ENCODE data around the gene GABPA.
A peak's percentile ranks its signal among the peaks of the same experiment; 100 is the strongest.
"Not testable (repeated sequence)": the region's sequence is repeated elsewhere in the genome, so short reads cannot be mapped to it uniquely, and the experiment has no call there.

Gene GABPA

GRCh38 chr21:25700741-25701140 is 34.0 kb upstream of the GABPA start:
- DNase-seq (ENCODE audit: extremely low spot score): no peak
- TF ChIP-seq CTCF (IDR thresholded peaks at IDR 0.05; ENCODE audit: control extremely low read depth, extremely low read depth, low read depth, missing control alignments): no peak
- POLR2A ChIA-PET: no interaction called here
- CTCF ChIA-PET: interaction anchor here (1.0 to 2.6 kb wide), 7 partner anchors 9 to 92 kb away, joined by 3 to 16 read pairs (median 4); no protein-coding TSS in a partner anchor

GRCh38 chr21:25701529-25701928 is 33.2 kb upstream of the GABPA start:
- CTCF ChIA-PET: interaction anchor here (1.0 to 2.6 kb wide), 5 partner anchors 10 to 93 kb away, joined by 3 to 16 read pairs (median 4); no protein-coding TSS in a partner anchor

GRCh38 chr21:25708467-25709065 is 26.2 kb upstream of the GABPA start:
- ChIA-PET POLR2A (no interaction called here), CTCF (interaction anchor here (0.8 to 2.5 kb wide), 19 partner anchors 10 to 323 kb away, joined by 3 to 26 read pairs (median 5); no protein-coding TSS in a partner anchor)
- peak; percentile 71 for TF ChIP-seq CTCF (IDR thresholded peaks at IDR 0.05; ENCODE audit: control extremely low read depth, extremely low read depth, low read depth, missing control alignments)
- peak; percentile 52 for DNase-seq (ENCODE audit: extremely low spot score)

More at GRCh38 chr21:25701529-25701928, 33.2 kb upstream of the GABPA start:
- POLR2A ChIA-PET: no interaction called here
- DNase-seq (ENCODE audit: extremely low spot score): no peak
- TF ChIP-seq CTCF (IDR thresholded peaks at IDR 0.05; ENCODE audit: control extremely low read depth, extremely low read depth, low read depth, missing control alignments): no peak

- POLR2A ChIA-PET: no interaction called here
- DNase-seq (ENCODE audit: extremely low spot score): no peak
- CTCF ChIA-PET: interaction anchor here (0.9 to 5.9 kb wide), 3 partner anchors 9 to 102 kb away, joined by 3 to 24 read pairs (median 4); no protein-coding TSS in a partner anchor
- no peak for TF ChIP-seq CTCF (IDR thresholded peaks at IDR 0.05; ENCODE audit: control extremely low read depth, extremely low read depth, low read depth, missing control alignments)
Observed at GRCh38 chr21:25709684-25710265, 25.0 kb upstream of the GABPA start.

DNA sequence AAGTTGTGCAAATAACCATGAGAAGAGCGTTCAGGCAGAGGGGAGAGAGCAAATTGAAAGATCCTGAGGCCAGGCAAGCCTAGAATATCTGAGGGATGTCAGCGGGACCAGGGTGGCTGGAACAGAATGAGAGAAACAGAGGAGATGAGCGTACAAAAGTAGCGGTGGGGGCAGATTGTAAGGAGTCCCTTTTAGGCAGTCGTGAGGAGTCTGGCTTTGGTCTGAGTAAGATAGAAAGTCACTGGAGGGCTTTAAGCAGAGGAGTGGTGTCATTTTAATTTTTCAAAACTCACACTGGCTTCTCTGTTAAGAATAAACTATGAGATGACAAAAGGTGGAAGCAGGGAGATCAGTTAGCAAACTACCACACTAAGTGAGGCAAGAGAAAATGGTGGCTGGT is 24.2 kb upstream of the GABPA start:
- POLR2A ChIA-PET: no interaction called here
- no peak for TF ChIP-seq CTCF (IDR thresholded peaks at IDR 0.05; ENCODE audit: control extremely low read depth, extremely low read depth, low read depth, missing control alignments)
- CTCF ChIA-PET: interaction anchor here (1.5 to 5.9 kb wide), 2 partner anchors 10 to 102 kb away, joined by 4 to 24 read pairs; no protein-coding TSS in a partner anchor
- no peak for DNase-seq (ENCODE audit: extremely low spot score)

- POLR2A ChIA-PET: not testable (repeated sequence)
- CTCF ChIA-PET: interaction anchor here (0.8 to 5.9 kb wide), 4 partner anchors 13 to 106 kb away, joined by 3 to 24 read pairs (median 4); no protein-coding TSS in a partner anchor
Observed at GRCh38 chr21:25714066-25714465, 20.7 kb upstream of the GABPA start.

More at GRCh38 chr21:25714066-25714465, 20.7 kb upstream of the GABPA start:
- DNase-seq (ENCODE audit: extremely low spot score): not testable (repeated sequence)
